HFFc6 (cell line): Measurements from ENCODE around the gene CTNNA3. TPM values are rescaled to one million over a fixed set of nuclear protein-coding genes. Genes with fewer than 3 reads are reported as not detected.

Source experiments
- DNase-seq: peaks from one replicate; pipeline ENCODE4 v3.0.0-alpha.2; 2018
- H3K27ac Mint-ChIP-seq: 2 replicates; pipeline ENCODE4 v1.8.0; 2020; ENCODE audit warnings: mild to moderate bottlenecking, mixed read lengths
- H3K27me3 Mint-ChIP-seq: 2 replicates; pipeline ENCODE4 v1.8.0; 2021; ENCODE audit warnings: mild to moderate bottlenecking, moderate library complexity, mixed read lengths; ENCODE audit not compliant: insufficient read depth
- H3K36me3 Mint-ChIP-seq: 2 replicates; pipeline ENCODE4 v1.8.0; 2021; ENCODE audit warnings: low read depth, mixed read lengths
- H3K4me1 Mint-ChIP-seq: 2 replicates; pipeline ENCODE4 v1.8.0; 2020; ENCODE audit warnings: low read depth, mixed read lengths
- H3K4me3 Mint-ChIP-seq: 2 replicates; pipeline ENCODE4 v1.8.0; 2020; ENCODE audit warnings: mild to moderate bottlenecking, moderate library complexity, mixed read lengths
- H3K9me3 Mint-ChIP-seq: 2 replicates; pipeline ENCODE4 v1.8.0; 2020; ENCODE audit warnings: mild to moderate bottlenecking, mixed read lengths
- total RNA-seq, 6 experiments: library from RNA; stranded (reverse); fragmentation: NEBNext Ultra II Directional; extraction: Animal tissue kit (Norgen Biotek cat#: 25700); gene quantifications; 2 replicates in 1 of 6; 3 replicates in 5 of 6; pipeline ENCODE4 v1.2.3, GENCODE V29; 2021
- TF ChIP-seq, protein P1 (sequence below): fragments of 200-600 bp; sonication (generic); IDR thresholded peaks from 2 replicates; pipeline ENCODE4 v1.5.0; 2021; ENCODE audit warnings: antibody characterized with exemption, mild to moderate bottlenecking

Gene CTNNA3
- total RNA-seq, 6 experiments from 2014 or later = not detected

- DNase-seq = no peak
- TF ChIP-seq, protein P1, sequence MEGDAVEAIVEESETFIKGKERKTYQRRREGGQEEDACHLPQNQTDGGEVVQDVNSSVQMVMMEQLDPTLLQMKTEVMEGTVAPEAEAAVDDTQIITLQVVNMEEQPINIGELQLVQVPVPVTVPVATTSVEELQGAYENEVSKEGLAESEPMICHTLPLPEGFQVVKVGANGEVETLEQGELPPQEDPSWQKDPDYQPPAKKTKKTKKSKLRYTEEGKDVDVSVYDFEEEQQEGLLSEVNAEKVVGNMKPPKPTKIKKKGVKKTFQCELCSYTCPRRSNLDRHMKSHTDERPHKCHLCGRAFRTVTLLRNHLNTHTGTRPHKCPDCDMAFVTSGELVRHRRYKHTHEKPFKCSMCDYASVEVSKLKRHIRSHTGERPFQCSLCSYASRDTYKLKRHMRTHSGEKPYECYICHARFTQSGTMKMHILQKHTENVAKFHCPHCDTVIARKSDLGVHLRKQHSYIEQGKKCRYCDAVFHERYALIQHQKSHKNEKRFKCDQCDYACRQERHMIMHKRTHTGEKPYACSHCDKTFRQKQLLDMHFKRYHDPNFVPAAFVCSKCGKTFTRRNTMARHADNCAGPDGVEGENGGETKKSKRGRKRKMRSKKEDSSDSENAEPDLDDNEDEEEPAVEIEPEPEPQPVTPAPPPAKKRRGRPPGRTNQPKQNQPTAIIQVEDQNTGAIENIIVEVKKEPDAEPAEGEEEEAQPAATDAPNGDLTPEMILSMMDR = no peak
- Mint-ChIP-seq H3K4me3 (no peak overlapping the region), H3K27me3 (no peaks in the 10 kb centered on the region), H3K27ac (no peak overlapping the region), H3K9me3 (no peaks in the 10 kb centered on the region; the same call in 1 of the 2 replicates), H3K4me1 (no peaks in the 10 kb centered on the region), H3K36me3 (no peaks in the 10 kb centered on the region)
Measured at GRCh38 chr10:66886848-66887247, 809.1 kb downstream of the CTNNA3 start.

DNA sequence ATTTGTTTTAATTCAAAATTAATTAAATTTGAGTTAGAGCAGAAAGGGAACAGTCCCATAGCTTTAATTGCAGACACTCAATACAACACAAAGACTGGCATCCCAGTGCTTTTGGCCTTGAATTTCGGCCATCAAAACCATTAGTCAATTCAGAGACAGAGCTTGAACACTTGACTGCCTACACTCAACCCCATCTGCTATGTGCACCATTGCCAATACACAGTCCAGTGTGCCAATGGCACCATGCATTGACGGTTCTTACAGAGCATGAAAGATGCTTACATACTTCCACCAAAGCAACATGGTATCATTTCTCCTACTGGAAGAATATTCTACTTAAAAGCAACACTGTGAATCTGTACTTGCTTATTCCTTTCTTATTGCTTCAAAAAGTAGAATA, 813.7 kb downstream of the CTNNA3 start:
- no peaks in the 10 kb centered on the region for H3K4me1 Mint-ChIP-seq
- DNase-seq = no peak
- TF ChIP-seq, protein P1 = no peak
- no peak overlapping the region for H3K4me3 Mint-ChIP-seq
- H3K27ac Mint-ChIP-seq = no peak overlapping the region
- H3K36me3 Mint-ChIP-seq = no peaks in the 10 kb centered on the region
- no peaks in the 10 kb centered on the region for H3K9me3 Mint-ChIP-seq
- no peaks in the 10 kb centered on the region for H3K27me3 Mint-ChIP-seq

- no peak for DNase-seq
- no peak overlapping the region for H3K27ac Mint-ChIP-seq
- no peaks in the 10 kb centered on the region for H3K9me3 Mint-ChIP-seq
- no peaks in the 10 kb centered on the region for H3K4me1 Mint-ChIP-seq
- TF ChIP-seq, protein P1 = no peak
- no peaks in the 10 kb centered on the region for H3K36me3 Mint-ChIP-seq
- no peaks in the 10 kb centered on the region for H3K27me3 Mint-ChIP-seq
- H3K4me3 Mint-ChIP-seq = no peak overlapping the region
Measured at GRCh38 chr10:66881814-66882213, 814.2 kb downstream of the CTNNA3 start.

- no peaks in the 10 kb centered on the region for H3K9me3 Mint-ChIP-seq
- H3K4me3 Mint-ChIP-seq = no peak overlapping the region
- no peak overlapping the region for H3K27ac Mint-ChIP-seq
- H3K4me1 Mint-ChIP-seq = no peaks in the 10 kb centered on the region
- TF ChIP-seq, protein P1 = no peak
- H3K27me3 Mint-ChIP-seq = no peaks in the 10 kb centered on the region
- DNase-seq = no peak
- H3K36me3 Mint-ChIP-seq = no peaks in the 10 kb centered on the region
Measured at GRCh38 chr10:66880826-66881225, 815.2 kb downstream of the CTNNA3 start.

- TF ChIP-seq, protein P1 = no peak
- H3K9me3 Mint-ChIP-seq = no peaks in the 10 kb centered on the region
- H3K4me1 Mint-ChIP-seq = no peaks in the 10 kb centered on the region
- no peaks in the 10 kb centered on the region for H3K27me3 Mint-ChIP-seq
- H3K4me3 Mint-ChIP-seq = no peak overlapping the region
- no peaks in the 10 kb centered on the region for H3K36me3 Mint-ChIP-seq
- DNase-seq = no peak
- no peak overlapping the region for H3K27ac Mint-ChIP-seq
Measured at GRCh38 chr10:66880292-66880691, 815.7 kb downstream of the CTNNA3 start.

GRCh38 chr10:66877361-66877760, 818.6 kb downstream of the CTNNA3 start:
- H3K36me3 Mint-ChIP-seq = no peaks in the 10 kb centered on the region
- no peak for DNase-seq
- no peaks in the 10 kb centered on the region for H3K4me1 Mint-ChIP-seq
- no peaks in the 10 kb centered on the region for H3K27me3 Mint-ChIP-seq
- TF ChIP-seq, protein P1 = no peak
- no peak overlapping the region for H3K27ac Mint-ChIP-seq
- no peak overlapping the region for H3K4me3 Mint-ChIP-seq
- H3K9me3 Mint-ChIP-seq = no peaks in the 10 kb centered on the region
